BLaER1 (cell line): ENCODE measurements around the gene ZNF146.
"Not testable (repeated sequence)": the region's sequence is repeated elsewhere in the genome, so short reads cannot be mapped to it uniquely, and the experiment has no call there.

Source experiments
- H3K27ac ChIP-seq: shearing (Covaris generic); formaldehyde crosslinking; 2 replicates; pipeline ENCODE4 v1.8.1; 2022
- H3K27me3 ChIP-seq: shearing (Covaris generic); formaldehyde crosslinking; 2 replicates; pipeline ENCODE4 v1.8.1; 2022
- H3K36me3 ChIP-seq: shearing (Covaris generic); formaldehyde crosslinking; 2 replicates; pipeline ENCODE4 v1.8.1; 2022
- H3K4me1 ChIP-seq: shearing (Covaris generic); formaldehyde crosslinking; 2 replicates; pipeline ENCODE4 v1.8.1; 2022
- H3K4me2 ChIP-seq: shearing (Covaris generic); formaldehyde crosslinking; 2 replicates; pipeline ENCODE4 v1.8.1; 2022
- H3K4me3 ChIP-seq: shearing (Covaris generic); formaldehyde crosslinking; 2 replicates; pipeline ENCODE4 v1.8.1; 2022
- H3K9ac ChIP-seq: shearing (Covaris generic); formaldehyde crosslinking; 2 replicates; pipeline ENCODE4 v1.8.1; 2022
- H3K9me3 ChIP-seq: shearing (Covaris generic); formaldehyde crosslinking; 2 replicates; pipeline ENCODE4 v1.8.1; 2022
- H4K20me1 ChIP-seq: shearing (Covaris generic); formaldehyde crosslinking; 2 replicates; pipeline ENCODE4 v1.8.1; 2022
- Cebpa-rat ChIP-seq: shearing (Covaris generic); IDR thresholded peaks from 2 replicates; pipeline ENCODE4 v1.8.1; 2022

Gene ZNF146

DNA sequence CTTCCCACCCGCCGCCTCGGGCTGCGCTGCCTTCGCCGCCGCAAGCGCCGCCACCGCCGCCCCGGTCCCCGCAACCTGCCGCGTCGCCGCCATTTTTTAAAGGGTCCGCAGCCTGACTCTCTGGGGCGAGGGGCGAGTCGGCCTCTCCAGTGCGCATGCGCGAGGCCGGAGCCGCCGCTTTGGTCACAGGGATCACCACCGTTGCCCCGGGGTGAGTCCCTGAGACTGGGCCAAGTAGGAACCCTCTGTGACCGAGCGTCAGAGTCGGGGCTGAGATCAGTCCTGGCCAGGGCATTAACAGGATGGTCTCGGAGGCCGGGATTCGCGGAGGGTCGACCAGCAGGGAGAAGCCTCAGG, 42.6 kb downstream of the ZNF146 start:
- peaks cover 27% of the 10 kb centered on the region for H3K9me3 ChIP-seq
- no peaks in the 10 kb centered on the region for H3K4me1 ChIP-seq
- TF ChIP-seq Cebpa-rat, result no peak
- H3K36me3 ChIP-seq, result peaks cover 10% of the 10 kb centered on the region; the same call in 1 of the 2 replicates
- peak overlapping the region; percentile 64 for H3K4me2 ChIP-seq
- H3K27ac ChIP-seq, result peak overlapping the region; percentile 39
- peak overlapping the region; percentile 65 for H3K4me3 ChIP-seq
- no peaks in the 10 kb centered on the region for H4K20me1 ChIP-seq
- peak overlapping the region; percentile 58; the same call in 1 of the 2 replicates for H3K9ac ChIP-seq
- peaks cover 16% of the 10 kb centered on the region for H3K27me3 ChIP-seq

GRCh38 chr19:36258028-36258875, 43.3 kb downstream of the ZNF146 start:
- H3K9ac ChIP-seq, result no peak overlapping the region
- H3K9me3 ChIP-seq, result peaks cover 27% of the 10 kb centered on the region
- peak overlapping the region; percentile 64 for H3K4me2 ChIP-seq
- H3K4me1 ChIP-seq, result no peaks in the 10 kb centered on the region
- no peaks in the 10 kb centered on the region for H4K20me1 ChIP-seq
- H3K27ac ChIP-seq, result no peak overlapping the region
- no peak for TF ChIP-seq Cebpa-rat
- H3K36me3 ChIP-seq, result peaks cover 10% of the 10 kb centered on the region; the same call in 1 of the 2 replicates
- peaks cover 16% of the 10 kb centered on the region for H3K27me3 ChIP-seq
- H3K4me3 ChIP-seq, result peak overlapping the region; percentile 65

DNA sequence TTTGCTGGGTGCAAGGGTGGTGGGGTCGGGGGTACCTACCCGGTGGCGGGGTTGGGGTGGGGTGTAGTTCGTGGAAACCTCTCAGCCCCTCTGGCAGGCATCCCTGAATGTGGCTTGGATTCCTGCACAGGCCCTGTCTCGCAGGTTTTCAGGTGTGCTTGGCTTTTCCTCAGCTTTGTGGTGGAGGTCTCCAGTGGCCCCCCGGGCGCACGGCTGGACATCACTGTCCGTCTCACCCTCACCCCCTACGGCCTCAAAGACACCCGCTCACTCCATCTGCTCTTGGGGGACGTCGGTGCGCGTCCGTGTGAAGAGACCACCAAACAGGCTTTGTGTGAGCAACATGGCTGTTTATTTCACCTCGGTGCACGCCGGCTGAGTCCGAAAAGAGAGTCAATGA, 44.3 kb downstream of the ZNF146 start:
- Histone ChIP-seq H3K4me1 (no peaks in the 10 kb centered on the region), H3K27me3 (peaks cover 16% of the 10 kb centered on the region), H4K20me1 (no peaks in the 10 kb centered on the region), H3K4me2 (no peak overlapping the region), H3K9ac (no peak overlapping the region), H3K4me3 (no peak overlapping the region), H3K9me3 (peaks cover 27% of the 10 kb centered on the region), H3K27ac (no peak overlapping the region), H3K36me3 (peaks cover 10% of the 10 kb centered on the region; the same call in 1 of the 2 replicates)
- no peak for TF ChIP-seq Cebpa-rat

DNA sequence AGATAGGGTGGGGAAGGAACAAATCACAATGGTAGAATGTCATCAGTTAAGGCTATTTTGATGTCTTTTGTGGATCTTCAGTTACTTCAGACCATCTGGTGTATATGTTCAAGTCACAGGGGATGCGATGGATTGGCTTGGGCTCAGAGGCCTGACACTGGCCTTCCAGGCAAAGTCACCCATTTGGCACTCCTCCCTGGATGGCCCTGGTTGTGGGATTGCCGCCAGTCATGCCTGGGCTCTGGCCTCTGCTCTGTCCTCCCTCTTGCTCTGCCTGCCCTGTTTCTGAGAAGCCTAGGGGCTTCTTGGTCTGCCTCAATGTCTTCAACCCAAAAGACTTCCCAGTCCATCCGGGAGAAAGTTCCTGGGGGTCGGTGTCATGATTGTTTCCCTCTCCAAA, 50.2 kb downstream of the ZNF146 start:
- TF ChIP-seq Cebpa-rat, result no peak
- Histone ChIP-seq H3K27me3 (no peaks in the 10 kb centered on the region), H3K4me3 (no peak overlapping the region), H3K27ac (no peak overlapping the region), H4K20me1 (no peaks in the 10 kb centered on the region), H3K36me3 (peaks cover 17% of the 10 kb centered on the region; the same call in 1 of the 2 replicates), H3K4me1 (no peaks in the 10 kb centered on the region), H3K4me2 (no peak overlapping the region), H3K9ac (no peak overlapping the region), H3K9me3 (peaks cover 25% of the 10 kb centered on the region)

DNA sequence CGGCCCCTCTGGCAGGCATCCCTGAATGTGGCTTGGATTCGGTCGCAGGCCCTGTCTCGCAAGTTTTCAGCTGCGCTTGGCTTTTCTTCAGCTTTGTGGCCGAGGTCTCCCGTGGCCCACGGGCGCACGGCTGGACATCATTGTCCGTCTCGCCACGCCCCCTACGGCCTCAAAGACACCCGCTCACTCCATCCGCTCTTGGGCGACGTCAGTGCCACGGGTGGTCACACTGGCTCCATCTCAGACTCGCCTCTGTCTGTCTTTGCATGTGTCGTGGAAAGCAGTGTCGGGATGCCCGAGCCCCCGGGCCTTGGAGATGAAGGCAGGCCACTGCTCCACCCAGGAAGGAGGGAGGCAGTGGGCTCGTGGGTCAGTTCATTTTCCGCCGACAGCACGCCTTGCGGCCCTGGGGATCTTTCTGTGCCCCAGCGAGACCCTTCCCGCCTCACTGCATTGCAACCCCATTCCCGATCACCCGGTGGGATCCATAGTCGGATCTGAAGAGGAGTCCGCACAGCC, 51.0 kb downstream of the ZNF146 start:
- H4K20me1 ChIP-seq, result no peaks in the 10 kb centered on the region
- H3K4me2 ChIP-seq, result no peak overlapping the region
- peaks cover 17% of the 10 kb centered on the region; the same call in 1 of the 2 replicates for H3K36me3 ChIP-seq
- no peak overlapping the region for H3K27ac ChIP-seq
- peaks cover 25% of the 10 kb centered on the region for H3K9me3 ChIP-seq
- H3K4me3 ChIP-seq, result no peak overlapping the region
- H3K9ac ChIP-seq, result no peak overlapping the region
- H3K27me3 ChIP-seq, result no peaks in the 10 kb centered on the region
- no peaks in the 10 kb centered on the region for H3K4me1 ChIP-seq
- TF ChIP-seq Cebpa-rat, result no peak

DNA sequence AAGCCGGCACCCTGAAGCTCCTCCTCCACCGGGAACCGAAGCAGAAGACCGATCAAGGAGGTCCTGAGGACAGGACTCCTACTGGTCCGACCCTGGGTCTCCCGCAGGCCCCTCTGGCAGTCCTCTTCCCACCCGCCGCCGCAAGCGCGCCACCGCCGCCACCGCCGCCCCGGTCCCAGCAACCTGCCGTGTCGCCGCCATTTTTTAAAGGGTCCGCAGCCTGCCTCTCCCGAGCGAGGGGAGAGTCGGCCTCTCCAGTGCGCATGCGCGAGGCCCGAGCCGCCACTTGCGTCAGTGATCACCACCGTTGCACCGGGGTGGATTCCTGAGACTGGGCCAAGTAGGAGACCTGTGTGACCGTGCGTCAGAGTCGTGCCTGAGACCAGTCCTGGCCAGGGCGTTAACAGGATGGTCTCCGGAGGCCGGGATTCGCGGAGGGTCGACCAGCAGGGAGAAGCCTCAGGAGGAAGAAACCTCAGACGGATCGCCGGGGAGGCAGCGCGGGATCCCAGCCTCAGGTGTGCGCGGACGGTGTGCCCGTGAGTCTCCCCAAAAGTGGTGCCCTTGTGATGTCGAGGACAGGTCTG, 51.6 kb downstream of the ZNF146 start:
- no peak overlapping the region for H3K9ac ChIP-seq
- H3K27me3 ChIP-seq, result no peaks in the 10 kb centered on the region
- no peaks in the 10 kb centered on the region for H4K20me1 ChIP-seq
- no peak overlapping the region for H3K27ac ChIP-seq
- H3K9me3 ChIP-seq, result peaks cover 25% of the 10 kb centered on the region
- no peak overlapping the region for H3K4me3 ChIP-seq
- no peaks in the 10 kb centered on the region for H3K4me1 ChIP-seq
- peaks cover 17% of the 10 kb centered on the region; the same call in 1 of the 2 replicates for H3K36me3 ChIP-seq
- no peak overlapping the region for H3K4me2 ChIP-seq
- no peak for TF ChIP-seq Cebpa-rat

- Histone ChIP-seq H3K9me3 (peaks cover 25% of the 10 kb centered on the region), H3K27me3 (no peaks in the 10 kb centered on the region), H3K4me2 (no peak overlapping the region), H3K4me1 (no peaks in the 10 kb centered on the region), H3K9ac (no peak overlapping the region), H3K36me3 (peaks cover 17% of the 10 kb centered on the region; the same call in 1 of the 2 replicates), H3K27ac (no peak overlapping the region), H3K4me3 (no peak overlapping the region), H4K20me1 (no peaks in the 10 kb centered on the region)
- TF ChIP-seq Cebpa-rat, result no peak
Observed at GRCh38 chr19:36267061-36267845, 52.3 kb downstream of the ZNF146 start.

GRCh38 chr19:36268081-36268480, 53.2 kb downstream of the ZNF146 start:
- H3K9ac ChIP-seq, H3K27me3 ChIP-seq, H3K27ac ChIP-seq, H3K4me3 ChIP-seq, H3K4me2 ChIP-seq, H3K4me1 ChIP-seq, H4K20me1 ChIP-seq: not testable (repeated sequence)
- Histone ChIP-seq H3K9me3 (peaks cover 25% of the 10 kb centered on the region), H3K36me3 (peaks cover 17% of the 10 kb centered on the region; the same call in 1 of the 2 replicates)

DNA sequence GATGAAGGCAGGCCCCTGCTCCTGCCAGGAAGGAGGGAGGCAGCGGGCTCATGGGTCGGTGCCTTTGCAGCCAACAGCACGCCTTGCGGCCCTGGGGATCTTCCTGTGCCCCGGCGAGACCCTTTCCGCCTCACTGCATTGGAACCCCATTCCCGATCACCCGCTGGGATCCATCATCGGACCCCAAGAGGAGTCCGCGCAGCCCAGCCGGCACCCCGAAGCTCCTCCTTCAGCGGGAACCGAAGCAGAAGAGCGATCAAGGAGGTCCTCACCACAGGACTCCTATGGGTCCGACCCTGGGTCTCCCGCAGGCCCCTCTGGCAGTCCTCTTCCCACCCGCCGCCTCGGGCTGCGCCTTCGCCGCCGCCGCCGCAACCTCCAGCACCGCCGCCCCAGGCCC, 53.7 kb downstream of the ZNF146 start:
- H3K9ac ChIP-seq, H3K4me1 ChIP-seq, H3K27ac ChIP-seq, H3K4me2 ChIP-seq, H3K27me3 ChIP-seq, H4K20me1 ChIP-seq, H3K4me3 ChIP-seq: not testable (repeated sequence)
- Histone ChIP-seq H3K36me3 (peaks cover 17% of the 10 kb centered on the region; the same call in 1 of the 2 replicates), H3K9me3 (peaks cover 25% of the 10 kb centered on the region)

DNA sequence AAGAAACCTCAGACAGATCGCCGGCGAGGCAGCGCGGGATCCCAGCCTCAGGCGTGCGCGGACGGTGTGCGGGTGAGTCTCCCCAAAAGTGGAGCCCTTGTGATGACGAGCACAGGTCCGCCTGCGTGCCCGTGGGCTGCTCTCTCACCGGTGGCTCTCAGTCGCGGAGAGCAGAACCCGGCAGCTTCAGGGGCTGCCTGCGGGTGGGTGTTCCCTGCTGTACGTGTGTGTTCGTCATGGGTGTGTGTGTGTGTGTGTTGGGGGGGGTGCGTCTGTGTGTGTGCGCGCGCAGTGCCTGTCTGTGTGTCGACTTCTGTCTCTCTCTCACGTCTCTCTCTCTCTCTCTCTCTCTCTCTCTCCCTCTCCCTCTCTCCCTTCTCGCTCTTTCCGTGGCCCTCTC, 54.4 kb downstream of the ZNF146 start:
- not testable (repeated sequence) for H3K9ac ChIP-seq, H3K4me3 ChIP-seq, H3K4me2 ChIP-seq, H3K4me1 ChIP-seq, H4K20me1 ChIP-seq, H3K27ac ChIP-seq, H3K27me3 ChIP-seq
- Histone ChIP-seq H3K9me3 (peaks cover 25% of the 10 kb centered on the region), H3K36me3 (peaks cover 17% of the 10 kb centered on the region; the same call in 1 of the 2 replicates)
